H9 (cell line): Measurements from ENCODE around the gene KAZN. TPM values are rescaled to one million over a fixed set of nuclear protein-coding genes. Genes with fewer than 3 reads are reported as not detected.

Source experiments
- DNase-seq: peaks from one replicate; pipeline ENCODE4 v3.0.0-alpha.2; 2017
- H2AFZ ChIP-seq: one replicate; pipeline ENCODE4 v1.6.1; 2013; ENCODE audit warnings: mild to moderate bottlenecking, low read length, control low read depth, moderate library complexity
- H2AK5ac ChIP-seq: 2 replicates; pipeline ENCODE4 v1.6.1; 2013; ENCODE audit warnings: low read length, control low read depth, mixed read lengths; ENCODE audit not compliant: insufficient read length
- H2BK120ac ChIP-seq: one replicate; pipeline ENCODE4 v1.6.1; 2013; ENCODE audit warnings: low read depth, mild to moderate bottlenecking, low read length, control low read depth, inconsistent platforms; ENCODE audit not compliant: poor library complexity, severe bottlenecking
- H2BK12ac ChIP-seq: 2 replicates; pipeline ENCODE4 v1.6.1; 2013; ENCODE audit warnings: low read length, control low read depth, mixed read lengths, low read depth; ENCODE audit not compliant: insufficient read length
- H2BK15ac ChIP-seq: 2 replicates; pipeline ENCODE4 v1.6.1; 2013; ENCODE audit warnings: low read depth, low read length, control low read depth
- H2BK20ac ChIP-seq: one replicate; pipeline ENCODE4 v1.6.1; 2013; ENCODE audit warnings: low read depth, mild to moderate bottlenecking, low read length, control low read depth, inconsistent platforms; ENCODE audit not compliant: poor library complexity, severe bottlenecking
- H2BK5ac ChIP-seq: 2 replicates; pipeline ENCODE4 v1.6.1; 2013; ENCODE audit warnings: low read length, control low read depth, mixed read lengths; ENCODE audit not compliant: insufficient read length
- H3K14ac ChIP-seq: 2 replicates; pipeline ENCODE4 v1.6.1; 2013; ENCODE audit warnings: low read length, control low read depth; ENCODE audit not compliant: insufficient read depth
- H3K18ac ChIP-seq: 2 replicates; pipeline ENCODE4 v1.6.1; 2013; ENCODE audit warnings: low read depth, mild to moderate bottlenecking, mixed read lengths, low read length, control low read depth; ENCODE audit not compliant: insufficient read length
- H3K23ac ChIP-seq: 2 replicates; pipeline ENCODE4 v1.6.1; 2013; ENCODE audit warnings: low read length, control low read depth, mixed read lengths, low read depth; ENCODE audit not compliant: insufficient read length
- H3K23me2 ChIP-seq: 2 replicates; pipeline ENCODE4 v1.6.1; 2013; ENCODE audit warnings: low read depth, mild to moderate bottlenecking, mixed read lengths, low read length, control low read depth; ENCODE audit not compliant: insufficient read length, poor library complexity, severe bottlenecking
- H3K27ac ChIP-seq: 2 replicates; pipeline ENCODE4 v1.5.1; 2013; ENCODE audit warnings: low read length, control low read depth, mixed read lengths, low read depth; ENCODE audit not compliant: insufficient read length
- H3K27me3 ChIP-seq: 2 replicates; pipeline ENCODE4 v1.6.1; 2013; ENCODE audit warnings: low read length, control low read depth, inconsistent platforms; ENCODE audit not compliant: insufficient read depth
- H3K4ac ChIP-seq: 2 replicates; pipeline ENCODE4 v1.6.1; 2013; ENCODE audit warnings: low read depth, mild to moderate bottlenecking, control low read depth, inconsistent platforms, low read length, moderate library complexity
- H3K4me1 ChIP-seq: 2 replicates; pipeline ENCODE4 v1.6.1; 2013; ENCODE audit warnings: low read length, control low read depth, inconsistent platforms; ENCODE audit not compliant: insufficient read depth
- H3K4me2 ChIP-seq: 2 replicates; pipeline ENCODE4 v1.6.1; 2013; ENCODE audit warnings: low read length, control low read depth, mixed read lengths; ENCODE audit not compliant: insufficient read length, insufficient read depth
- H3K56ac ChIP-seq: 2 replicates; pipeline ENCODE4 v1.6.1; 2013; ENCODE audit warnings: low read depth, mild to moderate bottlenecking, mixed read lengths, low read length, control low read depth; ENCODE audit not compliant: insufficient read length
- H3K79me1 ChIP-seq: 2 replicates; pipeline ENCODE4 v1.6.1; 2013; ENCODE audit warnings: low read depth, mild to moderate bottlenecking, moderate library complexity, low read length, control low read depth, inconsistent platforms; ENCODE audit not compliant: insufficient read depth, poor library complexity, severe bottlenecking
- H3K79me2 ChIP-seq: 2 replicates; pipeline ENCODE4 v1.6.1; 2013; ENCODE audit warnings: low read length, control low read depth, inconsistent platforms; ENCODE audit not compliant: insufficient read depth
- H3K9ac ChIP-seq: 2 replicates; pipeline ENCODE4 v1.6.1; 2013; ENCODE audit warnings: low read length, control low read depth, mixed read lengths; ENCODE audit not compliant: insufficient read length; ENCODE audit errors: extremely low read depth
- H3K9me3 ChIP-seq: one replicate; pipeline ENCODE4 v1.6.1; 2013; ENCODE audit warnings: low read depth, low read length, inconsistent platforms; ENCODE audit not compliant: control insufficient read depth
- H3T11ph ChIP-seq: one replicate; pipeline ENCODE4 v1.6.1; 2013; ENCODE audit warnings: mild to moderate bottlenecking, low read length, control low read depth, inconsistent platforms
- H4K20me1 ChIP-seq: one replicate; pipeline ENCODE4 v1.6.1; 2013; ENCODE audit not compliant: control insufficient read depth, insufficient read length, insufficient read depth
- H4K5ac ChIP-seq: 2 replicates; pipeline ENCODE4 v1.6.1; 2013; ENCODE audit warnings: low read depth, mild to moderate bottlenecking, mixed read lengths, low read length, control low read depth; ENCODE audit not compliant: insufficient read length
- H4K8ac ChIP-seq: replicated peaks from 2 replicates; pipeline ENCODE4 v1.6.1; 2013; ENCODE audit warnings: low read length, control low read depth, mixed read lengths, low read depth; ENCODE audit not compliant: insufficient read length
- H4K91ac ChIP-seq: 2 replicates; pipeline ENCODE4 v1.6.1; 2013; ENCODE audit warnings: low read depth, mild to moderate bottlenecking, moderate library complexity, mixed read lengths, low read length, control low read depth; ENCODE audit not compliant: insufficient read length
- H3K27ac Mint-ChIP-seq, 3 experiments: 2 replicates in 2 of 3; 3 replicates in 1 of 3; pipeline ENCODE4 v1.8.0; 2020 to 2021; ENCODE audit warnings: mixed read lengths in 3 of 3, mild to moderate bottlenecking in 1 of 3, moderate library complexity in 1 of 3
- H3K27me3 Mint-ChIP-seq: 2 replicates; pipeline ENCODE4 v1.8.0; 2021; ENCODE audit warnings: low read depth, mild to moderate bottlenecking, moderate library complexity, mixed read lengths
- H3K36me3 Mint-ChIP-seq, 3 experiments: 2 replicates in 2 of 3; 3 replicates in 1 of 3; pipeline ENCODE4 v1.8.0; 2020 to 2021; ENCODE audit warnings: low read depth in 3 of 3, mixed read lengths in 3 of 3; ENCODE audit not compliant: insufficient read depth in 1 of 3
- H3K4me1 Mint-ChIP-seq, 2 experiments: 2 replicates each; pipeline ENCODE4 v1.8.0; 2020; ENCODE audit warnings: mixed read lengths in 2 of 2
- H3K4me3 Mint-ChIP-seq, 2 experiments: 2 replicates in 1 of 2; 3 replicates in 1 of 2; pipeline ENCODE4 v1.8.0; 2020 to 2021; ENCODE audit warnings: mild to moderate bottlenecking in 2 of 2, mixed read lengths in 2 of 2, moderate library complexity in 1 of 2
- H3K9me3 Mint-ChIP-seq, 2 experiments: 2 replicates in 1 of 2; 3 replicates in 1 of 2; pipeline ENCODE4 v1.8.0; 2020; ENCODE audit warnings: mild to moderate bottlenecking in 2 of 2, mixed read lengths in 2 of 2, moderate library complexity in 1 of 2
- WGBS: extraction: QIAGEN DNeasy Blood & Tissue Kit; methylation state at CpG from one replicate; pipeline ENCODE4 v1.1.7; 2013; ENCODE audit warnings: missing lambda C conversion rate, low lambda C conversion rate, mixed read lengths; ENCODE audit not compliant: insufficient read length; ENCODE audit errors: extremely low coverage; 5-methylcytosine and 5-hydroxymethylcytosine counted together
- total RNA-seq: library from RNA; stranded (reverse); gene quantifications from 2 replicates; pipeline ENCODE4 v1.2.1, GENCODE V29; 2021
- TF ChIP-seq, protein P1 (sequence below): fragments of 200-600 bp; sonication (generic); conservative IDR thresholded peaks from 3 replicates; pipeline ENCODE4 v1.8.0; 2021; ENCODE audit warnings: antibody characterized with exemption, mild to moderate bottlenecking

The KAZN gene
- total RNA-seq, 1 experiment from 2014 or later, result 7.6 TPM

DNA sequence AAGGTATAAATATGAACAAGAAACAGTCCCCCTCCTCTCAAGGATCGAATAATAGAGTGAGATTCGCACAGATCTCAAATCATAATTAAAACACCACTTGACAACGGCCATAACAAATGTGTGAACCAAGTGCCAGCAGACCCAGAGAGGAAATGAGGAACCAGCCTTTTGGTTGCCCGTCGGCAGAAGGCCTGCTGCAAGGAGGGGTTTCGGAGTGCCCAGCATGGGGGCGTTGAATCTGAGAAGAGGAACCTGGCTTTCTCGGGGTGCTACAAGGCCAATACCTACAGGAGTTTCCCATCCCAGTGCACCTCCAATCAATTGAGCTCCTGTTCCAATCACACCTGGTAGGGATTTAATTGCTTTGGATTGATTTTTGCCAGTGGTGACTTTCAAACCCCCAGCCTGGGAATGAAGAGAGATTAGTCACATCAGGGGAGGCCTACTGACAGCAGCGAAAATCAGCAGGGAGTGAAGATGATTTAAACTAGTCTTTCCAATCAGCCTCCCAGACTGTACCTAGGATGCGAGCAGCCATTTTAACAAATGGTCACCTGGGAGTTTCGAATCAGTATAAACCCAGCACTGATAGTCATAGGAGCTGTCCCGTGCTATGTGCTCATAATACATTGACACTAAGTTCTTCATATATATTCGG, 263.8 kb downstream of the KAZN start:
- Mint-ChIP-seq H3K36me3 (no peaks in the 10 kb centered on the region), H3K4me3 (no peak overlapping the region), H3K4me1 (peaks cover 7 to 17% of the 10 kb centered on the region in 2 experiments), H3K27ac (peak overlapping the region in 1 of 3 experiments; percentile 45; a peak in 1 of 7 replicates), H3K9me3 (no peaks in the 10 kb centered on the region), H3K27me3 (peaks cover 2% of the 10 kb centered on the region; the same call in 1 of the 2 replicates)
- no peaks in the 10 kb centered on the region for H3K27me3 ChIP-seq
- no peaks in the 10 kb centered on the region for H3K79me2 ChIP-seq
- no peak overlapping the region for H2BK5ac ChIP-seq
- H3K4me2 ChIP-seq, result no peak overlapping the region
- no peaks in the 10 kb centered on the region for H3K4me1 ChIP-seq
- H2BK120ac ChIP-seq, result no peak overlapping the region
- no peak overlapping the region for H3T11ph ChIP-seq
- no peaks in the 10 kb centered on the region for H3K79me1 ChIP-seq
- H3K56ac ChIP-seq, result no peak overlapping the region
- no peaks in the 10 kb centered on the region for H4K20me1 ChIP-seq
- no peak overlapping the region for H2BK12ac ChIP-seq
- H2AFZ ChIP-seq, result no peak overlapping the region
- H3K9me3 ChIP-seq, result no peaks in the 10 kb centered on the region
- no peak overlapping the region for H3K23ac ChIP-seq
- H3K27ac ChIP-seq, result no peak overlapping the region
- no peak overlapping the region for H3K14ac ChIP-seq
- no peak for DNase-seq
- H3K23me2 ChIP-seq, result no peaks in the 10 kb centered on the region
- no peak overlapping the region for H2BK15ac ChIP-seq
- no peak overlapping the region for H2AK5ac ChIP-seq
- H3K4ac ChIP-seq, result no peak overlapping the region
- H4K8ac ChIP-seq, result no peak overlapping the region
- no peak overlapping the region for H3K9ac ChIP-seq
- H2BK20ac ChIP-seq, result no peak overlapping the region
- H4K91ac ChIP-seq, result no peak overlapping the region
- TF ChIP-seq, protein P1, sequence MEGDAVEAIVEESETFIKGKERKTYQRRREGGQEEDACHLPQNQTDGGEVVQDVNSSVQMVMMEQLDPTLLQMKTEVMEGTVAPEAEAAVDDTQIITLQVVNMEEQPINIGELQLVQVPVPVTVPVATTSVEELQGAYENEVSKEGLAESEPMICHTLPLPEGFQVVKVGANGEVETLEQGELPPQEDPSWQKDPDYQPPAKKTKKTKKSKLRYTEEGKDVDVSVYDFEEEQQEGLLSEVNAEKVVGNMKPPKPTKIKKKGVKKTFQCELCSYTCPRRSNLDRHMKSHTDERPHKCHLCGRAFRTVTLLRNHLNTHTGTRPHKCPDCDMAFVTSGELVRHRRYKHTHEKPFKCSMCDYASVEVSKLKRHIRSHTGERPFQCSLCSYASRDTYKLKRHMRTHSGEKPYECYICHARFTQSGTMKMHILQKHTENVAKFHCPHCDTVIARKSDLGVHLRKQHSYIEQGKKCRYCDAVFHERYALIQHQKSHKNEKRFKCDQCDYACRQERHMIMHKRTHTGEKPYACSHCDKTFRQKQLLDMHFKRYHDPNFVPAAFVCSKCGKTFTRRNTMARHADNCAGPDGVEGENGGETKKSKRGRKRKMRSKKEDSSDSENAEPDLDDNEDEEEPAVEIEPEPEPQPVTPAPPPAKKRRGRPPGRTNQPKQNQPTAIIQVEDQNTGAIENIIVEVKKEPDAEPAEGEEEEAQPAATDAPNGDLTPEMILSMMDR, result no peak
- no peak overlapping the region for H4K5ac ChIP-seq
- H3K18ac ChIP-seq, result no peak overlapping the region
- WGBS, result no CpG with 5 or more reads among the region's 13 CpGs
